ENCODE data around the gene CLEC4F. TPM values are rescaled to one million over a fixed set of nuclear protein-coding genes. Genes with fewer than 3 reads are reported as not detected.
A peak's percentile ranks its signal among the peaks of the same experiment; 100 is the strongest.

Gene CLEC4F
- total RNA-seq, 1 donor from 2014 or later: not detected

- Histone ChIP-seq H3K27me3 (peaks cover 8% of the 10 kb centered on the region), H3K9me3 (no peaks in the 10 kb centered on the region)
- intact Hi-C loops (cut with DNase I): no loop called here
These were observed 53.2 kb downstream of the CLEC4F start for GRCh38 chr2:70767079-70767698.

GRCh38 chr2:70766357-70767078 lies 53.9 kb downstream of the CLEC4F start:
- H3K4me3 ChIP-seq: peak overlapping the region; percentile 48 to 64
- no peaks in the 10 kb centered on the region for H3K36me3 ChIP-seq
- H3K27me3 ChIP-seq: peaks cover 8% of the 10 kb centered on the region
- no peak overlapping the region for H3K27ac ChIP-seq
- intact Hi-C loops (cut with DNase I): no loop called here
- DNase-seq (ENCODE audit: low spot score in 2 of 2): no peak
- peaks cover 10% of the 10 kb centered on the region in 2 donors for H3K4me1 ChIP-seq
- no peaks in the 10 kb centered on the region for H3K9me3 ChIP-seq
- no peak for TF ChIP-seq CTCF (IDR thresholded peaks at IDR 0.05)

More at GRCh38 chr2:70767079-70767698, 53.2 kb downstream of the CLEC4F start:
- no peaks in the 10 kb centered on the region for H3K36me3 ChIP-seq
- H3K27ac ChIP-seq: no peak overlapping the region
- no peak for DNase-seq (ENCODE audit: low spot score in 2 of 2)
- peak overlapping the region; percentile 48 to 64 for H3K4me3 ChIP-seq
- H3K4me1 ChIP-seq: peaks cover 10% of the 10 kb centered on the region in 2 donors
- no peak for TF ChIP-seq CTCF (IDR thresholded peaks at IDR 0.05)

GRCh38 chr2:70765507-70765906 lies 54.9 kb downstream of the CLEC4F start:
- TF ChIP-seq CTCF (IDR thresholded peaks at IDR 0.05): no peak
- Histone ChIP-seq H3K36me3 (no peaks in the 10 kb centered on the region), H3K4me3 (no peak overlapping the region), H3K27me3 (peaks cover 8% of the 10 kb centered on the region), H3K9me3 (no peaks in the 10 kb centered on the region), H3K27ac (no peak overlapping the region), H3K4me1 (peaks cover 10% of the 10 kb centered on the region in 2 donors)
- no peak for DNase-seq (ENCODE audit: low spot score in 2 of 2)
- intact Hi-C loops (cut with DNase I): no loop called here

GRCh38 chr2:70759446-70759845 lies 61.0 kb downstream of the CLEC4F start:
- Histone ChIP-seq H3K27ac (no peak overlapping the region), H3K4me3 (no peak overlapping the region), H3K4me1 (no peaks in the 10 kb centered on the region), H3K9me3 (no peaks in the 10 kb centered on the region), H3K36me3 (no peaks in the 10 kb centered on the region), H3K27me3 (no peaks in the 10 kb centered on the region)
- TF ChIP-seq CTCF (IDR thresholded peaks at IDR 0.05): no peak
- intact Hi-C loops (cut with DNase I): no loop called here
- no peak for DNase-seq (ENCODE audit: low spot score in 2 of 2)

Other genes with a start within 250 kb of the CLEC4F start
- 10.2 TPM for gene ADD2, start 52.4 kb downstream of the CLEC4F start, total RNA-seq
- not detected for gene FIGLA, start 30.0 kb downstream of the CLEC4F start, total RNA-seq
- gene CD207, start 15.2 kb upstream of the CLEC4F start, total RNA-seq: not detected
- gene VAX2, start 80.0 kb upstream of the CLEC4F start, total RNA-seq: 1.7 TPM
- not detected for gene ATP6V1B1, start 115.3 kb upstream of the CLEC4F start, total RNA-seq
- gene ANKRD53, start 158.0 kb upstream of the CLEC4F start, total RNA-seq: 1.4 TPM
- gene TEX261, start 174.3 kb upstream of the CLEC4F start, total RNA-seq: 133 TPM
- gene NAGK, start 248.0 kb upstream of the CLEC4F start, total RNA-seq: 97.4 TPM

All from ascending aorta (tissue), 2 donors.